Left ventricle myocardium inferior (tissue), 1 donor: ENCODE results near the gene RAB11FIP4. TPM values are rescaled to one million over a fixed set of nuclear protein-coding genes. Genes with fewer than 3 reads are reported as not detected.

Source experiments
- DNase-seq: peaks from one replicate; pipeline ENCODE4 v3.0.0-alpha.2; 2020
- H3K27ac ChIP-seq: fragments of 200-600 bp; replicated peaks from 2 replicates; pipeline ENCODE4 v1.8.0; 2021
- H3K27me3 ChIP-seq: fragments of 200-600 bp; 2 replicates; pipeline ENCODE4 v1.8.0; 2021; ENCODE audit warnings: low read depth
- H3K36me3 ChIP-seq: fragments of 200-600 bp; 2 replicates; pipeline ENCODE4 v1.8.0; 2021
- H3K4me1 ChIP-seq: fragments of 200-600 bp; 2 replicates; pipeline ENCODE4 v1.8.0; 2021
- H3K4me3 ChIP-seq: fragments of 200-600 bp; 2 replicates; pipeline ENCODE4 v1.8.0; 2021; ENCODE audit warnings: mild to moderate bottlenecking, moderate library complexity
- H3K9me3 ChIP-seq: fragments of 200-600 bp; replicated peaks from 2 replicates; pipeline ENCODE4 v1.8.0; 2021
- intact Hi-C: fragments of 100-400 bp; cut with micrococcal nuclease; formaldehyde crosslinking; loops from one replicate; pipeline ENCODE4 v1.11.0; 2022
- total RNA-seq: library from RNA; stranded (reverse); fragmentation: NEBNext Ultra II Directional; extraction: Animal tissue kit (Norgen Biotek cat#: 25700); gene quantifications from one replicate; pipeline ENCODE4 v1.2.1, GENCODE V29; 2021
- TF ChIP-seq, protein P1 (sequence below): fragments of 200-600 bp; IDR thresholded peaks from 2 replicates; pipeline ENCODE4 v1.8.0; 2021; ENCODE audit warnings: antibody characterized with exemption, mild to moderate bottlenecking, borderline replicate concordance
- donor health status: DM: no; HTN: yes; CAD: no; lungs with severe emphysema.

RAB11FIP4 gene
- total RNA-seq, 1 donor from 2014 or later = 8.3 TPM

DNA sequence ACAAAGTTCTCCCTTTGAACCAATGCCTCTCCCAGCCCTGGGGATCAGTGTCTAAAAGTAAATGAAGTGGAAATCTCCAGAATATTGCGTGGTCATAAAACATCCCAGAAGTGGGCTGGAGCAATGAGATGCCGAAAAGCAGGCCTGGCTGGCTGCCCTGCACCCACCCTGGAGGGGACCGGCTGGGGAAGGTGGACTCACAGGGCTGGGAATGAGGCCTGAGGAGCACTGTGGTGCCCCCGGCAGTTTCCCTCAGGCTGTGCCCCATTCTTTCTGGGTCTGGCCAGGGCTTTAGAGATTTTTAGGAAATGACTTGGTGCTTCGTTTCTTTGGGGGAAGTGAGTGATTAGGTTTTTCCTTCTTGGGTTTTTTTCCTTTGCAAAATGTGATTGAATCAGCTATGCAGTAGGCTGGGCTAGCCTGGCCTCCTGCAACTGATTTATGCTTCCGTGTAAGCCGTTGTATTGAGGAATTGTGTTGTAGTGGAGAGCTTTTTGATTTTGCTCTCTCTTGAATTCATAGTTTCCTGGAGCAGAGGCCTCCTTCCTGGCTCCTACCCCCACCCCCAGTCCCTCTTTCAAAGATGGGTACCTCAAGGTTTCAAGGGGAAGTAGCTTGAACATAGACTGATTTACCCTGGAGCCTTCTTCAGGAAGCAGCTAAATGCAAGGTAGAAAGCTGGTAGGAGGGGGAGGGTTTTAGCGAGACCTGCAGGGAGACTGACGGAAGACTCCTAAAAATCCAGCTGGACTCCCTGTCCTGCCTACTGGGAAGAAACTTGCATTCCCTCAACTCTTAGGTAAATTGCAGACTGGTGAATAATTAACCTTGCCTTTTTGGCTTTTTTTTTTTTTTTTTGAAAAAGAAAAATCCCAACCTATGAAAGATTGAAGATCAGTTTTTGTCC lies 170.2 kb downstream of the RAB11FIP4 start:
- DNase-seq = no peak
- intact Hi-C loops = no loop called here
- H3K36me3 ChIP-seq = peaks cover 6% of the 10 kb centered on the region
- H3K4me3 ChIP-seq = peak overlapping the region; percentile 86
- no peaks in the 10 kb centered on the region for H3K9me3 ChIP-seq
- H3K27ac ChIP-seq = peak overlapping the region; percentile 97
- TF ChIP-seq, protein P1, sequence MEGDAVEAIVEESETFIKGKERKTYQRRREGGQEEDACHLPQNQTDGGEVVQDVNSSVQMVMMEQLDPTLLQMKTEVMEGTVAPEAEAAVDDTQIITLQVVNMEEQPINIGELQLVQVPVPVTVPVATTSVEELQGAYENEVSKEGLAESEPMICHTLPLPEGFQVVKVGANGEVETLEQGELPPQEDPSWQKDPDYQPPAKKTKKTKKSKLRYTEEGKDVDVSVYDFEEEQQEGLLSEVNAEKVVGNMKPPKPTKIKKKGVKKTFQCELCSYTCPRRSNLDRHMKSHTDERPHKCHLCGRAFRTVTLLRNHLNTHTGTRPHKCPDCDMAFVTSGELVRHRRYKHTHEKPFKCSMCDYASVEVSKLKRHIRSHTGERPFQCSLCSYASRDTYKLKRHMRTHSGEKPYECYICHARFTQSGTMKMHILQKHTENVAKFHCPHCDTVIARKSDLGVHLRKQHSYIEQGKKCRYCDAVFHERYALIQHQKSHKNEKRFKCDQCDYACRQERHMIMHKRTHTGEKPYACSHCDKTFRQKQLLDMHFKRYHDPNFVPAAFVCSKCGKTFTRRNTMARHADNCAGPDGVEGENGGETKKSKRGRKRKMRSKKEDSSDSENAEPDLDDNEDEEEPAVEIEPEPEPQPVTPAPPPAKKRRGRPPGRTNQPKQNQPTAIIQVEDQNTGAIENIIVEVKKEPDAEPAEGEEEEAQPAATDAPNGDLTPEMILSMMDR = no peak
- H3K4me1 ChIP-seq = peaks cover 69% of the 10 kb centered on the region
- no peaks in the 10 kb centered on the region for H3K27me3 ChIP-seq

GRCh38 chr17:31562376-31562840 lies 170.9 kb downstream of the RAB11FIP4 start:
- TF ChIP-seq, protein P1 = no peak
- no peak for DNase-seq
- peaks cover 76% of the 10 kb centered on the region for H3K4me1 ChIP-seq
- no peaks in the 10 kb centered on the region for H3K27me3 ChIP-seq
- H3K27ac ChIP-seq = no peak overlapping the region
- intact Hi-C loops = no loop called here
- H3K36me3 ChIP-seq = peaks cover 6% of the 10 kb centered on the region
- H3K9me3 ChIP-seq = no peaks in the 10 kb centered on the region
- H3K4me3 ChIP-seq = no peak overlapping the region

GRCh38 chr17:31564291-31564690 lies 172.8 kb downstream of the RAB11FIP4 start:
- intact Hi-C loops = no loop called here
- H3K9me3 ChIP-seq = no peaks in the 10 kb centered on the region
- no peak overlapping the region for H3K27ac ChIP-seq
- no peaks in the 10 kb centered on the region for H3K27me3 ChIP-seq
- DNase-seq = no peak
- no peak overlapping the region for H3K4me3 ChIP-seq
- peaks cover 6% of the 10 kb centered on the region for H3K36me3 ChIP-seq
- peaks cover 83% of the 10 kb centered on the region for H3K4me1 ChIP-seq
- TF ChIP-seq, protein P1 = no peak

DNA sequence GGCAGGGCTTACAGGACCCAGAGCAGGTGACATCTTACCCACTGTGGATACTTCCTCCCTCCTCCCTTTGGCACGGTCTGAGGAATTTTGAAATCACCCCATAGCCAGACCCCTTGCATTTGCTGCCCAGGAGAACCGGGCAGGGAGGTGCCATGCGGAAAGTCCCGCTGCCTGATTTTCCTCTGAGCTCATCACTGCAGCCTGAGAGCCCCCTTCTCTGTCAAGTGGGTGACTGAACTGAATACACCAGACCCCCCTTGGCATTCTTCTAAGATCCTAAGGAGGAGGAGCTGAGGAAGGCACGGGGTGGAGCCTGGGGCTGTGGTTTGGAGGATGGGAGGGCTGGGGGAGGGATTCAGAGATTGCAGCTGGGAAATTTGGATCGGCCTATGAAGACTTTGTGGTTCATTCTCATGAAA lies 173.4 kb downstream of the RAB11FIP4 start:
- Histone ChIP-seq H3K4me1 (peaks cover 83% of the 10 kb centered on the region), H3K9me3 (no peaks in the 10 kb centered on the region), H3K4me3 (no peak overlapping the region), H3K36me3 (peaks cover 6% of the 10 kb centered on the region), H3K27ac (peak overlapping the region; percentile 11), H3K27me3 (no peaks in the 10 kb centered on the region)
- DNase-seq = no peak
- TF ChIP-seq, protein P1 = no peak
- intact Hi-C loops = no loop called here

- DNase-seq = no peak
- peaks cover 6% of the 10 kb centered on the region for H3K36me3 ChIP-seq
- no peak overlapping the region for H3K4me3 ChIP-seq
- H3K27me3 ChIP-seq = no peaks in the 10 kb centered on the region
- intact Hi-C loops = no loop called here
- H3K4me1 ChIP-seq = peaks cover 83% of the 10 kb centered on the region
- peak overlapping the region; percentile 11 for H3K27ac ChIP-seq
- TF ChIP-seq, protein P1 = no peak
- no peaks in the 10 kb centered on the region for H3K9me3 ChIP-seq
These were observed 174.2 kb downstream of the RAB11FIP4 start for GRCh38 chr17:31565652-31566051.
